Islet precursor cell (in vitro differentiated cells): Measurements from ENCODE around the gene SLC27A6.

Experiments
- DNase-seq: peaks from one replicate; pipeline ENCODE4 v3.0.0-alpha.2; 2018

Gene SLC27A6

GRCh38 chr5:129069292-129069691 lies 104.0 kb downstream of the SLC27A6 start:
- no peak for DNase-seq

GRCh38 chr5:129073111-129073510 lies 107.8 kb downstream of the SLC27A6 start:
- no peak for DNase-seq

GRCh38 chr5:129074903-129075302 lies 109.6 kb downstream of the SLC27A6 start:
- no peak for DNase-seq

- DNase-seq: no peak
Observed at GRCh38 chr5:129077433-129078075, 112.3 kb downstream of the SLC27A6 start.

- no peak for DNase-seq
Observed at GRCh38 chr5:129078247-129078646, 113.0 kb downstream of the SLC27A6 start.

GRCh38 chr5:129078660-129079059 lies 113.4 kb downstream of the SLC27A6 start:
- DNase-seq: no peak

GRCh38 chr5:129079496-129079895 lies 114.2 kb downstream of the SLC27A6 start:
- no peak for DNase-seq

GRCh38 chr5:129080766-129081165 lies 115.5 kb downstream of the SLC27A6 start:
- DNase-seq: no peak

GRCh38 chr5:129082225-129083136 lies 117.2 kb downstream of the SLC27A6 start:
- no peak for DNase-seq
